ENCODE results near the gene PAK1IP1. TPM values are rescaled to one million over a fixed set of nuclear protein-coding genes. Genes with fewer than 3 reads are reported as not detected.
"Not testable (repeated sequence)": the region's sequence is repeated elsewhere in the genome, so short reads cannot be mapped to it uniquely, and the experiment has no call there.

PAK1IP1 gene
- total RNA-seq, 2 experiments from 2014 or later, result 4.1 to 5.8 TPM

GRCh38 chr6:10659699-10660348 lies 34.9 kb upstream of the PAK1IP1 start:
- Histone ChIP-seq H3K27ac (ENCODE audit: low read depth in 1 of 2, low read length in 2 of 2) (no peak overlapping the region), H3K27me3 (ENCODE audit: control insufficient read depth in 1 of 2, insufficient read depth in 2 of 2, low read length in 2 of 2) (peaks cover 0 to 2% of the 10 kb centered on the region in 2 experiments), H3K4me1 (ENCODE audit: insufficient read depth, low read length) (peaks cover 5% of the 10 kb centered on the region), H3K4me3 (ENCODE audit: low read length) (peak overlapping the region; percentile 41), H3K36me3 (ENCODE audit: insufficient read depth, low read length) (no peaks in the 10 kb centered on the region), H3K9me3 (ENCODE audit: control insufficient read depth in 1 of 2, insufficient read depth in 1 of 2, low read length in 2 of 2) (no peaks in the 10 kb centered on the region)
- TF ChIP-seq CTCF (IDR thresholded peaks at IDR 0.05), result no peak
- Mint-ChIP-seq H3K9me3 (peaks cover 6% of the 10 kb centered on the region), H3K27ac (no peak overlapping the region), H3K36me3 (ENCODE audit: low read depth) (no peaks in the 10 kb centered on the region), H3K27me3 (peaks cover 31% of the 10 kb centered on the region), H3K4me1 (ENCODE audit: low read depth) (peaks cover 11% of the 10 kb centered on the region), H3K4me3 (peak overlapping the region; percentile 73)
- intact Hi-C loops (cut with DNase I, micrococcal nuclease), result no loop called here
- POLR2A ChIA-PET, result interaction anchor here (0.6 to 1.1 kb wide), 3 partner anchors 35 to 150 kb away, joined by 3 read pairs; partner anchors contain the start of genes C6orf52 and PAK1IP1
- CTCF ChIA-PET, result no interaction called here
- ATAC-seq (ENCODE audit: poor library complexity) (no peak), DNase-seq (peak in 2 of 14 experiments; percentile 14 to 15)

DNA sequence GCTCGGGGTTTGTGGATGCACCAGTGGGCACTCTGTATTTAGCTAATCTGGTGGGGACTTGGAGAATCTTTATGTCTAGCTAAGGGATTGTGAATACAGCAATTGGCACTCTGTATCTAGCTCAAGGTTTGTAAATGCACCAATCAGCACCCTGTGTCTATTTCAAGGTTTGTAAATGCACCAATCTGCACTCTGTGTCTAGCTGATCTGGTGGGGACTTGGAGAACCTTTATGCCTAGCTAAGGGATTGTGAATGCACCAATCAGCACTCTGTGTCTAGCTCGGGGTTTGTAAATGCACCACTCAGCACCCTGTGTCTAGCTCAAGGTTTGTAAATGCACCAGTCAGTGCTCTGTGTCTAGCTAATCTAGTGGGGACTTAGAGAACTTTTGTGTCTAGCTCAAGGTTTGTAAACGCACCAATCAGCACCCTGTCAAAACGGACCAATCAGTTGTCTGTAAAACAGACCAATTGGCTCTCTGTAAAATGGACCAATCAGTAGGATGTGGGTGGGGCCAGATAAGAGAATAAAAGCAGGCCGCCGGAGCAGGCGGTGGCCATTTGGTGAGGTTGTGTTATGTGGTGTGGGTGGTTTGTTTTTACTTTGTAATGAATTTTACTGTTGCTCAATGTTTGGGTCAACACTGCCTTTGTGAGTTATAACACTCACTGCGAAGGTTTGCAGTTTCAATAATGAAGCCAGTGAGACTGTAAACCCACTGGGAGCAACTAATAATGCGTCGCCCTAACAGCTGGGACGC lies 34.2 kb upstream of the PAK1IP1 start:
- not testable (repeated sequence) for H3K27ac Mint-ChIP-seq

DNA sequence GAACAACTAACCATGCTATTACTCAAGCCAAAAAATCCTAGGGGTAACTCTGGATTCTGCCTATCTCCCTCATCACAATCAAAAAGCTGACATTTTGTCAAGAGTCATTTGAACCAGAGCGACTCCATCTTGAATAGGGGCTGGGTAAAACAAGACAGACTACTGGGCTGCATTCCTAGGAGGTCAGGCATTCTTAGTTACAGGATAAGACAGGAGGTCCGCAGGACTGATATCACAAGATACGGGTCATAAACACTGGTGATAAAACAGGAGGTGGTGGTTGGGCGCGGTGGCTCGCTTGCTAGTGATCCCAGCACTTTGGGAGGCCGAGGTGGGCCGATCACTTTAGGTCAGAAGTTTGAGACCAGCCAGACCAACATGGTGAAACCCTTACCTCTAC lies 32.6 kb upstream of the PAK1IP1 start:
- Histone ChIP-seq H3K36me3 (ENCODE audit: insufficient read depth, low read length) (no peaks in the 10 kb centered on the region), H3K27ac (ENCODE audit: low read depth in 1 of 2, low read length in 2 of 2) (no peak overlapping the region), H3K4me1 (ENCODE audit: insufficient read depth, low read length) (no peaks in the 10 kb centered on the region), H3K9me3 (ENCODE audit: control insufficient read depth in 1 of 2, insufficient read depth in 1 of 2, low read length in 2 of 2) (no peaks in the 10 kb centered on the region), H3K27me3 (ENCODE audit: control insufficient read depth in 1 of 2, insufficient read depth in 2 of 2, low read length in 2 of 2) (no peaks in the 10 kb centered on the region), H3K4me3 (ENCODE audit: low read length) (no peak overlapping the region)
- no peak for ATAC-seq (ENCODE audit: poor library complexity)
- no peak for TF ChIP-seq CTCF (IDR thresholded peaks at IDR 0.05)
- no peak overlapping the region for H3K4me3 Mint-ChIP-seq
- H3K9me3 Mint-ChIP-seq, result peaks cover 7% of the 10 kb centered on the region
- peaks cover 14% of the 10 kb centered on the region for H3K27me3 Mint-ChIP-seq
- DNase-seq, result no peak
- ChIA-PET CTCF (interaction anchor here (0.7 kb wide), 1 partner anchor 57 kb away, joined by 3 read pairs; no protein-coding TSS in a partner anchor), POLR2A (no interaction called here)
- no peaks in the 10 kb centered on the region for H3K36me3 Mint-ChIP-seq (ENCODE audit: low read depth)
- no peak overlapping the region for H3K27ac Mint-ChIP-seq
- no peaks in the 10 kb centered on the region for H3K4me1 Mint-ChIP-seq (ENCODE audit: low read depth)
- intact Hi-C loops (cut with DNase I, micrococcal nuclease), result no loop called here

More for the DNA sequence above, 34.2 kb upstream of the PAK1IP1 start:
- ATAC-seq (ENCODE audit: poor library complexity); H3K36me3 ChIP-seq (ENCODE audit: insufficient read depth, low read length); H3K27me3 ChIP-seq (ENCODE audit: control insufficient read depth in 1 of 2, insufficient read depth in 2 of 2, low read length in 2 of 2); DNase-seq; H3K9me3 ChIP-seq (ENCODE audit: control insufficient read depth in 1 of 2, insufficient read depth in 1 of 2, low read length in 2 of 2); H3K4me1 ChIP-seq (ENCODE audit: insufficient read depth, low read length); H3K36me3 Mint-ChIP-seq (ENCODE audit: low read depth); intact Hi-C loops (cut with DNase I, micrococcal nuclease); H3K4me3 ChIP-seq (ENCODE audit: low read length); H3K4me1 Mint-ChIP-seq (ENCODE audit: low read depth); H3K9me3 Mint-ChIP-seq; H3K27ac ChIP-seq (ENCODE audit: low read depth in 1 of 2, low read length in 2 of 2); CTCF ChIA-PET: not testable (repeated sequence)
- Mint-ChIP-seq H3K27me3 (peaks cover 23% of the 10 kb centered on the region), H3K4me3 (peak overlapping the region; percentile 73)
- POLR2A ChIA-PET, result interaction anchor here (1.0 to 1.1 kb wide), 2 partner anchors 34 to 59 kb away, joined by 3 read pairs; partner anchors contain the start of genes C6orf52 and PAK1IP1
